ENCODE results near the gene MED12L. TPM values are rescaled to one million over a fixed set of nuclear protein-coding genes. Genes with fewer than 3 reads are reported as not detected.

Gene MED12L
- total RNA-seq, 2 experiments from 2014 or later = 12.6 to 32.7 TPM

DNA sequence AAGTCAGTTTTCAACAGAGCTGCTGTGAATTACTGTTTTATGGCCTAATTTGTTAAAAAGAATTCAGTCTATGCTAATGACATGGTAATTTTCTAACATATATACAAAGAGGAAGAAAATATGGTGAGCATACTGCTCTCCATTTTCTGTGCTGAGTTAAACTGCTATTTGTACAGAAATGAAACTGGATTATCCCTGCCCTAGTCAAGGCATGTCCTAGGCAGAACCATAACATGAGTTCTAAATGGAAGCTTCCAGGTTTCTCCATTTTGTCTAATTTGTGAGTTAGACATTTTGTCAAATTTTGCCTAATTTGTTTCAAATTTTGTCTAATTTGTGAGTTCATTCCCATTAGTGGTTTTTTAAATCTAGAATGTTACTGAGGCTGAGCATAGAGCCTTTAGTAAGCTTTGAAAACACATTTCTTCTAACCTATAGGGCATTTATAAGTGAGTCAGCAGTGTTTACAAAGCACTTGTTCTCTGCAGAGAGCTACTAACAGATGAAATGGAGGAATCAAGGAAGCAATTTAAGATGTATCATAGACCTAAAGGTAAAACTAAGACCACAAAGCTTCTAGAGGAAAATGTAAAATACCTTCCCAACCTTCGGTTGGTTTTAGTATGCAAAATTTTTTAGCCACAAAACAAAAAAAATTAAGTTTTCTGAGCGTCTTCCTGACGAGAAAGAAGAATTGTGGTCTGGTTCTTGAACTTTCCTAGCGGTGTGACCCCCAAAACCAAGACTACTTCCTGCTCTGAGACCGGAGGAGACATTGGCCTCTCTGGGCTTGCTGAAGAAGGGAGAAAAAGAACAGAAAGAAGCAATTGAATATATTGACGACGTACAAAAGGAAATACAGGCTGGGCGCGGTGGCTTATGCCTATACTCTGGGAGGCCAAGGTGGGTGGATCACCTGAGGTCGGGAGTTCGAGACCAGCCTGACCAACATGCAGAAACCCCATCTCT is 183.1 kb downstream of the MED12L start:
- ChIA-PET POLR2A (interaction anchor here (0.9 to 3.1 kb wide), 8 partner anchors 7 to 89 kb away, joined by 3 to 10 read pairs (median 8); partner anchors contain the start of gene P2RY14), CTCF (ENCODE audit: unreplicated experiment) (no interaction called here)
- Histone ChIP-seq H3K4me1 (ENCODE audit: insufficient read depth, low read length, poor library complexity, severe bottlenecking) (peaks cover 20% of the 10 kb centered on the region), H3K4me3 (ENCODE audit: low read depth, low read length, poor library complexity, severe bottlenecking) (no peak overlapping the region), H3K27ac (ENCODE audit: low read depth, low read length, poor library complexity, severe bottlenecking) (no peak overlapping the region), H2AFZ (ENCODE audit: low read length) (no peak overlapping the region), H3K4me2 (ENCODE audit: low read length) (no peak overlapping the region), H3K9me2 (ENCODE audit: insufficient read depth, low read length) (no peaks in the 10 kb centered on the region), H3K79me2 (ENCODE audit: insufficient read depth, low read depth, low read length) (no peaks in the 10 kb centered on the region), H4K20me1 (ENCODE audit: insufficient read depth, low read length) (peaks cover 5% of the 10 kb centered on the region; the same call in 1 of the 2 replicates), H3K9me3 (ENCODE audit: low read length) (no peaks in the 10 kb centered on the region), H3K36me3 (ENCODE audit: insufficient read depth, low read length) (no peaks in the 10 kb centered on the region)
- DNase-seq (ENCODE audit: low spot score) = no peak
- BruUV-seq (replicated peaks) = no TSS peak
- TF ChIP-seq, protein P1, sequence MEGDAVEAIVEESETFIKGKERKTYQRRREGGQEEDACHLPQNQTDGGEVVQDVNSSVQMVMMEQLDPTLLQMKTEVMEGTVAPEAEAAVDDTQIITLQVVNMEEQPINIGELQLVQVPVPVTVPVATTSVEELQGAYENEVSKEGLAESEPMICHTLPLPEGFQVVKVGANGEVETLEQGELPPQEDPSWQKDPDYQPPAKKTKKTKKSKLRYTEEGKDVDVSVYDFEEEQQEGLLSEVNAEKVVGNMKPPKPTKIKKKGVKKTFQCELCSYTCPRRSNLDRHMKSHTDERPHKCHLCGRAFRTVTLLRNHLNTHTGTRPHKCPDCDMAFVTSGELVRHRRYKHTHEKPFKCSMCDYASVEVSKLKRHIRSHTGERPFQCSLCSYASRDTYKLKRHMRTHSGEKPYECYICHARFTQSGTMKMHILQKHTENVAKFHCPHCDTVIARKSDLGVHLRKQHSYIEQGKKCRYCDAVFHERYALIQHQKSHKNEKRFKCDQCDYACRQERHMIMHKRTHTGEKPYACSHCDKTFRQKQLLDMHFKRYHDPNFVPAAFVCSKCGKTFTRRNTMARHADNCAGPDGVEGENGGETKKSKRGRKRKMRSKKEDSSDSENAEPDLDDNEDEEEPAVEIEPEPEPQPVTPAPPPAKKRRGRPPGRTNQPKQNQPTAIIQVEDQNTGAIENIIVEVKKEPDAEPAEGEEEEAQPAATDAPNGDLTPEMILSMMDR (conservative IDR thresholded peaks at IDR 0.05; ENCODE audit: low read length) = no peak
- no peak for TF ChIP-seq EZH2phosphoT487 (IDR thresholded peaks at IDR 0.05; ENCODE audit: borderline replicate concordance, low read depth, low read length)
- intact Hi-C loops (cut with micrococcal nuclease; ENCODE audit: unreplicated experiment) = no loop called here

DNA sequence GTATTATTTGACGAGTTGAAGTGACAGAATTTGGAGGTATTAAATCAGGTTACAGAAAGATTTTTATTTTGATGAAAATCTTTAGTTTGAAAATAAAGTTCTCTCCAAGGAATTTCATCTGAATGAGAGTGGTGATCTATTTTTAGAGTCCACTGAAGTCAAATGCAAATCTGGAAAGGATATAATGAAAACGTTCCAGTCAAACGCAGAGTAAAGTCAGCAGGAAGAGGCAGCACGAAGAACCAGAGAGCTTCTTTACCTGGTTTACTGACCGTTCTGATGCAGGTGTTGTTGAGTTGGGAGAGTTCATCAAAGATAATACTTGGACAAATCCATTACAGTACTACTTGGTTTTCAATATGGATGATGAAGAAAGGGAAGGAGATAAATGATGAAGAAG is 184.2 kb downstream of the MED12L start:
- no peak overlapping the region for H3K4me2 ChIP-seq (ENCODE audit: low read length)
- intact Hi-C loops (cut with micrococcal nuclease; ENCODE audit: unreplicated experiment) = no loop called here
- BruUV-seq (replicated peaks) = no TSS peak
- H2AFZ ChIP-seq (ENCODE audit: low read length) = no peak overlapping the region
- DNase-seq (ENCODE audit: low spot score) = no peak
- peaks cover 31% of the 10 kb centered on the region for H3K4me1 ChIP-seq (ENCODE audit: insufficient read depth, low read length, poor library complexity, severe bottlenecking)
- TF ChIP-seq, protein P1 (conservative IDR thresholded peaks at IDR 0.05; ENCODE audit: low read length) = no peak
- no peak for TF ChIP-seq EZH2phosphoT487 (IDR thresholded peaks at IDR 0.05; ENCODE audit: borderline replicate concordance, low read depth, low read length)
- H3K9me3 ChIP-seq (ENCODE audit: low read length) = no peaks in the 10 kb centered on the region
- no peak overlapping the region for H3K27ac ChIP-seq (ENCODE audit: low read depth, low read length, poor library complexity, severe bottlenecking)
- H3K9me2 ChIP-seq (ENCODE audit: insufficient read depth, low read length) = no peaks in the 10 kb centered on the region
- POLR2A ChIA-PET = interaction anchor here (0.7 kb wide), 1 partner anchor 460 kb away, joined by 3 read pairs; no protein-coding TSS in a partner anchor
- H4K20me1 ChIP-seq (ENCODE audit: insufficient read depth, low read length) = peaks cover 5% of the 10 kb centered on the region; the same call in 1 of the 2 replicates
- no peak overlapping the region for H3K4me3 ChIP-seq (ENCODE audit: low read depth, low read length, poor library complexity, severe bottlenecking)
- CTCF ChIA-PET (ENCODE audit: unreplicated experiment) = no interaction called here
- no peaks in the 10 kb centered on the region for H3K79me2 ChIP-seq (ENCODE audit: insufficient read depth, low read depth, low read length)
- no peaks in the 10 kb centered on the region for H3K36me3 ChIP-seq (ENCODE audit: insufficient read depth, low read length)

All from OCI-LY7 (cell line).